Transverse colon (tissue), 4 donors: ENCODE measurements around the gene HOXA3. TPM values are rescaled to one million over a fixed set of nuclear protein-coding genes. Genes with fewer than 3 reads are reported as not detected.

ENCODE experiments used
- DNase-seq: peaks from one replicate; pipeline ENCODE4 v3.0.0-alpha.2; 2019
- H3K27ac ChIP-seq, 4 donors: fragments of 200-600 bp; sonication (generic); 2 replicates each; pipeline ENCODE4 v1.5.1; 2016 to 2018; ENCODE audit warnings: inconsistent platforms in 4 of 4
- H3K27me3 ChIP-seq: fragments of 200-600 bp; sonication (generic); 2 replicates; pipeline ENCODE4 v1.5.1; 2017; ENCODE audit warnings: inconsistent platforms
- H3K36me3 ChIP-seq, 4 donors: fragments of 200-600 bp; sonication (generic); 2 replicates each; pipeline ENCODE4 v1.5.1; 2017 to 2019; ENCODE audit warnings: inconsistent platforms in 4 of 4
- H3K4me1 ChIP-seq, 4 donors: fragments of 200-600 bp; sonication (generic); 2 replicates each; pipeline ENCODE4 v1.5.1; 2017 to 2020; ENCODE audit warnings: inconsistent platforms in 4 of 4
- H3K4me3 ChIP-seq, 4 donors: fragments of 200-600 bp; sonication (generic); 1 replicate in 1 of 4; 2 replicates in 3 of 4; pipeline versions ENCODE4 v1.5.1 to v1.6.1; 2017 to 2019; ENCODE audit warnings: inconsistent platforms in 4 of 4
- H3K9me3 ChIP-seq, 2 donors: fragments of 200-600 bp; sonication (generic); 2 replicates each; pipeline ENCODE4 v1.5.1; 2017 to 2019; ENCODE audit warnings: inconsistent platforms in 2 of 2
- CTCF ChIP-seq, 5 experiments: fragments of 200-600 bp in 3 of 5; fragments of 450-650 bp in 2 of 5; sonication (generic) in 3 of 5; IDR thresholded peaks; 1 replicate in 2 of 5; 2 replicates in 3 of 5; pipeline ENCODE4 v1.5.1; 2016 to 2017; ENCODE audit warnings: antibody characterized with exemption in 5 of 5, inconsistent platforms in 3 of 5, mild to moderate bottlenecking in 2 of 5, moderate library complexity in 1 of 5
- EP300 ChIP-seq: sonication (generic); formaldehyde crosslinking; IDR thresholded peaks from one replicate; pipeline ENCODE4 v1.6.1; 2017; ENCODE audit warnings: antibody characterized with exemption, low read depth
- POLR2A ChIP-seq: fragments of 450-650 bp; IDR thresholded peaks from one replicate; pipeline ENCODE4 v1.6.1; 2016; ENCODE audit warnings: antibody characterized with exemption, mild to moderate bottlenecking, moderate library complexity
- POLR2AphosphoS5 ChIP-seq, 3 donors: sonication (generic); formaldehyde crosslinking; IDR thresholded peaks; one replicate each; pipeline ENCODE4 v1.6.1; 2016; ENCODE audit warnings: antibody characterized with exemption in 3 of 3
- WGBS, 2 donors: methylation state at CpG; one replicate each; pipeline ENCODE4 v1.1.5; 2018; ENCODE audit warnings: low coverage in 1 of 2; 5-methylcytosine and 5-hydroxymethylcytosine counted together
- in situ Hi-C, 4 donors: fragments of 200-750 bp; cut with MboI; loops; one replicate each; pipeline versions ENCODE4 v1.15.0 to v1.15.1; 2017; ENCODE audit warnings: low sequenced_read_pairs in 3 of 4, low pct_ligation_motif_present in 1 of 4, low pct_unique_long_range_greater_than_20kb in 1 of 4
- intact Hi-C: fragments of 100-400 bp; cut with DNase I; formaldehyde crosslinking; loops from one replicate; pipeline ENCODE4 v1.15.1; 2023; ENCODE audit warnings: low total_unique reads
- total RNA-seq, 4 donors: library from RNA; depleted of rRNA; stranded (reverse); fragments of >200 nt; gene quantifications; one replicate each; pipeline ENCODE4 v1.1.0, GENCODE V29; 2016

HOXA3 gene
- total RNA-seq, 4 donors from 2014 or later, result 14.1 to 27.3 (median 15.7) TPM

GRCh38 chr7:27194002-27194352 lies 41.6 kb upstream of the HOXA3 start:
- H3K27ac ChIP-seq, result peak overlapping the region; percentile 95 to 99 (median 98)
- peaks cover 72% of the 10 kb centered on the region for H3K27me3 ChIP-seq
- H3K4me3 ChIP-seq, result peak overlapping the region in 3 of 4 donors; percentile 57 to 73 (median 59)
- DNase-seq, result no peak
- H3K9me3 ChIP-seq, result no peaks in the 10 kb centered on the region
- in situ Hi-C loops, result loop anchor here in 2 of 4 donors (25.0 kb wide), 1 partner anchor 1332 kb away; no protein-coding TSS in a partner anchor
- no peaks in the 10 kb centered on the region for H3K36me3 ChIP-seq
- intact Hi-C loops, result loop anchor here (5.0 to 10.0 kb wide), 3 partner anchors 723 to 981 kb away; no protein-coding TSS in a partner anchor
- 18 to 43% methylated on average over 2 of the region's 2 CpGs for WGBS, 2 donors
- peaks cover 16 to 48% (median 34%) of the 10 kb centered on the region in 4 donors for H3K4me1 ChIP-seq
- TF ChIP-seq POLR2AphosphoS5 (IDR thresholded peaks at IDR 0.05), result no peak
- no peak for TF ChIP-seq POLR2A
- TF ChIP-seq CTCF (IDR thresholded peaks at IDR 0.05), result no peak
- TF ChIP-seq EP300, result no peak

GRCh38 chr7:27193335-27194001 lies 41.1 kb upstream of the HOXA3 start:
- Histone ChIP-seq H3K4me1 (peaks cover 16 to 48% (median 37%) of the 10 kb centered on the region in 4 donors), H3K27ac (peak overlapping the region; percentile 95 to 99 (median 98)), H3K9me3 (no peaks in the 10 kb centered on the region), H3K36me3 (no peaks in the 10 kb centered on the region), H3K4me3 (peak overlapping the region; percentile 27 to 73 (median 58)), H3K27me3 (peaks cover 72% of the 10 kb centered on the region)
- intact Hi-C loops (loop anchor here (5.0 to 10.0 kb wide), 3 partner anchors 724 to 981 kb away; no protein-coding TSS in a partner anchor), in situ Hi-C loops (loop anchor here in 2 of 4 donors (25.0 kb wide), 1 partner anchor 1331 kb away; no protein-coding TSS in a partner anchor)
- DNase-seq, result no peak
- 14 to 30% methylated on average over 4 to 29 of the region's 29 CpGs for WGBS, 2 donors
- TF ChIP-seq CTCF (IDR thresholded peaks at IDR 0.05) (peak in 1 of 5 experiments; percentile 9), POLR2A (no peak), EP300 (no peak)

GRCh38 chr7:27192546-27193334 lies 40.4 kb upstream of the HOXA3 start:
- H3K4me1 ChIP-seq, result peaks cover 16 to 51% (median 43%) of the 10 kb centered on the region in 4 donors
- DNase-seq, result peak; percentile 63
- no peaks in the 10 kb centered on the region for H3K9me3 ChIP-seq
- H3K36me3 ChIP-seq, result no peaks in the 10 kb centered on the region
- H3K27me3 ChIP-seq, result peaks cover 72% of the 10 kb centered on the region
- H3K27ac ChIP-seq, result peak overlapping the region; percentile 95 to 99 (median 98)
- peak overlapping the region; percentile 27 to 73 (median 58) for H3K4me3 ChIP-seq
- in situ Hi-C loops, result loop anchor here in 2 of 4 donors (25.0 kb wide), 1 partner anchor 1330 kb away; no protein-coding TSS in a partner anchor
- peak in 2 of 3 donors; percentile 41 to 54 for TF ChIP-seq POLR2AphosphoS5 (IDR thresholded peaks at IDR 0.05)
- no peak for TF ChIP-seq EP300
- no peak for TF ChIP-seq CTCF (IDR thresholded peaks at IDR 0.05)
- peak; percentile 7 for TF ChIP-seq POLR2A
- 4% methylated on average over 76 of the region's 78 CpGs; no CpG with 5 or more reads in 1 of the 2 donors for WGBS, 2 donors
- intact Hi-C loops, result loop anchor here (5.0 to 10.0 kb wide), 3 partner anchors 725 to 982 kb away; no protein-coding TSS in a partner anchor
